ENCODE measurements around the gene SRGAP2C.
"Not testable (repeated sequence)": the region's sequence is repeated elsewhere in the genome, so short reads cannot be mapped to it uniquely, and the experiment has no call there.

Gene SRGAP2C

DNA sequence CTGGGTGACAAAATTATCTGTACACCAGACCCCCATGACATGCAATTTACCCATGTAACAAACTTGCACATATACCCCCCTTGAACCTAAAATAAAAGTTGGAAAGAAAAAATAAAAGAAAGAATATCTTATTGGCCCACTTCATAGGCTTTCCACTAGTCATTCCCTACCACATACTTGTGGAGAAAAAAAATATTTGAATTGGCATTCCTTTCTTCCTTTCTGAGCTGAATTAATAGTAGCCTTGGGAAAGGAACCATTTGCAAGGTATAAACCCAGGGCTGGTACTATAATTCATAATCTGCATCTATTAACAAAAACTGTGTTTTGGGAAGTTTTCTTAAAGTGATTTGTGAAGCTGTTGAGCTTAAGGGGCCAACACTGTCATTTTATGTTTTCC is 140.0 kb downstream of the SRGAP2C start:
- DNase-seq (ENCODE audit: low read depth in 3 of 3, low spot score in 1 of 3): not testable (repeated sequence)

DNA sequence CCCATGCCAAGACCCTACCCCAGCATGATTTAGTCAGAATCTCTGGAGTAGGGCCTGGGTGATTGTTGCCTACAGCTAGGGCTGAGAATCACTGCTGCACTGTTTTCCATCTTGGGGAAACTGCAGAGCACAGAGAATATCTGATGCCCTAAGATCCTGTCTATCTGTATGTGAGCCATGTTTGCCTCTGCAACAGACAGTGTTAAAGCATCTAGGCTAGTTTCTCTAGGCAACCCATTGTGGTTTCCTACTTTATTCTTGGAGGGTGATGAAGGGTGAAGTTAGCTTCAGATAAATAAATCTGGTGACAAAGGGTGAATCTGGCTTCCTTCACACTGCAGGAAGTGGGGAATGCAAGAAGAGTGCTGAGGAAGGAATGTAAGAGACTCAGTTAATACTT is 147.4 kb downstream of the SRGAP2C start:
- not testable (repeated sequence) for DNase-seq (ENCODE audit: low read depth in 3 of 3, low spot score in 1 of 3)

DNA sequence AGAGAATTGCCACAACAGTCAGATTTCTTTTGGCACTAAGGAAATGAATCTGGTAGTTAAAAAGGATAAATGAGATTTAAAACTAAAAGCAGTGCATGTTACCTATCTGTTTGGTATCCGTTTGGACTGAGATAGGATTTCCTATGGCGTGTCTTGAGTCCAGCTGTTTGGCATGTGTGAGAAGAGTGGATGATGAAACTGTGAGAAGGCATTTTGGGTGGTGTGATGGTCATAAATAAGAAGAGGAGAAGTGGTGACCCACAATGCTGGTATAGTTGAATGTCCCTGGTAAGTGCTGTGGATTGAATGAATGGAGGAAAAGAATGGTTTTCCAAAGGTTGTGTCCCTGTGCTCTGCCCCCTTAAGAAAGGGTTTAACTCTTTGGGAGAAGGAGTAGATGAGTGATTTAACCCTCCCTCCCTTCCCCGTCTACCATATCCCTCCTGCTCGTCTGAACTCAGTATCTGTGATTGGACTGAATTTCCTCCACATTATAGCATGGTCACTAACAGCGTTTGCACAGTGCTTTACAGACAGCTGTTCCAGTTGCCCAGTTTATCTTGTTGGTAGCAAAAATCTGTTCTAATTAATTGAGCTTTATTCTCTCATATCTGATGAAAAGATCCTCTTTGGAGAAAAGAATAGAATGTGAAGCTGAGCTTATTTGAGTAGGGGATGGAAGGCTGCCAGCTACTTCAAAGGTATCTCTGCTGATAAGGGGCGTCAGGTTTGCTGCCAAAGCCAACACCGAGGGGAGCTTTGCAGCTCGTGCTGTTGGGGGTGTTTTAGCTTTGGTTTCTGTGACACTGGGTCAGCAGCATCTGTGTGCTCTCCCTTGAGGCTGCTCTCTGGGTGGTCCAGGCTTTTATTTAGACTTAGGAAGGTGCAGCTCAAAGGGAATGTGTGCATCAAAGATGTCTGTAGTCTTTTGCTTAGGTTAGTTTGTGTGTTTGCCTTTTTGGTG is 148.1 kb downstream of the SRGAP2C start:
- DNase-seq (ENCODE audit: low read depth in 3 of 3, low spot score in 1 of 3): not testable (repeated sequence)

GRCh38 chr1:121337958-121338357 is 153.2 kb downstream of the SRGAP2C start:
- DNase-seq (ENCODE audit: low read depth in 3 of 3, low spot score in 1 of 3): not testable (repeated sequence)

DNA sequence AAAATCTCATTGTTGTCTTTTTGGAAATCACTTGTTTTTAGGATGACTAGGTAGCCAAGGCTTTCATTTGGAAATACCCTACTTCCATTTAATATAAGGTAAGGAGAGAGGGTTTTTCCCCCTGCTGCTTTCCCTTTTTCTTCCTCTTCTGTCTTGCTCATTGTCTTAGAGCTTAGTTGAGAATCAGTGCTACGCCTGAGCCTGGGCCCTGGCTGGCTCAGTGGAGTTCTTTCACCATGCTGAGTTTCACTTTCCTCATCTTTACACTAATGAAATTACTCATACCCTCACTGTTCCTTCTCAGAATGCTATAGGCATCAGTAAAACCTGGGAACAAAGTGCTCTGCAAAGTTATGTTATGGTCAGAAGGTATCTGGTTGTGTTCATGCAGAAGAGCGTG is 154.8 kb downstream of the SRGAP2C start:
- DNase-seq (ENCODE audit: low read depth in 3 of 3, low spot score in 1 of 3): not testable (repeated sequence)

DNA sequence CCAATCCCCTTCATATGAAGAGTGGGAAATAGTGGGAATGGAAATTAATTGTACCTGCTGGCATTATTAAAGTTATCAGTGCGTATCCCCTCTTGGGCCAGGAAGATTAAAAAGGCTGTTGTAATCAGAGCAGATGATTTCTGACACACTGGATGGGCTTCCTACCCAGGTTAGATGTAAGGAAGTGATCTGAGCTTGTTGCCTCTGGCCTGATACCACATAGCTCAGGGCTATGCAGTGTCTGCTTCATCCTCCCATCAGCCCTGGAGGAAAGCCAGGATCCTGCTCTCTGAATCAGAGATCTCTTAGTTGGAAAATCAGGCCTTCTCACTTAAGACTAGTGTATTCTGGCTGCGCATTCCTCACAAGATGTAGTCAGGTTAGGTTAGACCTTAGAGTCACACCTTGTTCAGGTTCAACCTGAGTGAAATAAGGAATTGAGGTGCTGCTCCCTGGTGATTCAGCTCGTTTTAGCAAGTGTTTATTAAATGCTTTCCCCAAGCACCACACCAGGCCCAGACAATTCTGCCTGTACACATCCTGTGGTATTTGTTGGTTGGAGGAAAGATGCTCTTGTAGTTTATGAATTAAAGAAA is 158.6 kb downstream of the SRGAP2C start:
- not testable (repeated sequence) for DNase-seq (ENCODE audit: low read depth in 3 of 3, low spot score in 1 of 3)

DNA sequence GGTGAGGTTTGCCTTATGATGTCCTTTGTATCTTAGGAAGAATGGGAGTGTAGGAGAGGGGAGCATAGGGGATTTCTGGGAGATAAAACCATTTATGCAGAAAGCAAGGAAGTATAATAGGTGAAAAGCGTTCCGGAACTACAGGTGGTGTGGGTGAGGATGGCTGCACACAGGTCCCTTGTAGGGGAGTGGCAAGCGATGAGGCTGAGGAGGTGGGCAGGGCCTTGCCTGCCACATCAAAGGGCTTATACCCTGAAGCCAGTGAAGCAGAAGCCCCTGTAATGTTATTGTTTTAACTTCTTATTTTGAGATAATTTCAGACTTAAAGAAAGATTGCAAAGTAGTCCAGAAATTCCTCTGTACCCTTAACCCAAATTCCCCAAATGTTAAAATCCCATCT is 159.6 kb downstream of the SRGAP2C start:
- not testable (repeated sequence) for DNase-seq (ENCODE audit: low read depth in 3 of 3, low spot score in 1 of 3)

DNA sequence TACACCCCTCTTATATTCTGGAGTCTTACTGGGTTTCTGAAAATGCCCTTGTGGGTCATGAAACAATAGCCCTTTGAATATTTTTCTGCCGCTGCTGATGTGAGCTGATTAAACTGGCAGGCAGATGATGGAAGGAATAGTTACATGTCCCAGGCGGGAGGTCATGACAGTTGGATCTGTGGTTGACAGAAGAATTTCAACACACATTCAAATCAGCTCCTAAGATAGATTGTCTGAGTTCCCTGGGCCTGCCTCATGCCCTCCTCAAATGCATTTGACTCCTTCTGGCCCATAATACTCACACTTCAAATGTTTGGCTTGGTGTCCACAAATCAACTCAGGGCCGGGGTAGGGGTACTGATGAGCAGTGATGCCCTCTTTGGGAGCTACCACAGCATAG is 161.9 kb downstream of the SRGAP2C start:
- DNase-seq (ENCODE audit: low read depth in 3 of 3, low spot score in 1 of 3): not testable (repeated sequence)

DNA sequence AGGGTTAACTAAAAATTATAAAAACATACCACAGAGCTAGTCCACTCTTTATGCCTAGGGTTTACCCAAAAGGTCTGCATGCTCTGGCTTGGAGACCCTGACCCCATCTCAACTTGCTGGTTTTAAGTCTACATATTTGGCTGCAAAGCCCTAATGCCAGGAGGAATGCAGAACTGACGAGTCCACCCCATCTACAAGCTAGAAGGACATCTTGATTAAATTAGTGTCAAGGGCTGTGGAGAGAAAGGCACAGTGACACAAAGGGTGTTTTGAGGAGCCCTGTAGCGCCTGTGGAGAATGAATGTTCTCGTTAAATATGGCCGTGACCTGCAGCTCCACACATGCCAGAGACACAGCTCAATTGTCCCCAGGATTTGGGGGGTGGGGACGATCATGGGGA is 162.7 kb downstream of the SRGAP2C start:
- not testable (repeated sequence) for DNase-seq (ENCODE audit: low read depth in 3 of 3, low spot score in 1 of 3)

GRCh38 chr1:121348115-121348514 is 163.3 kb downstream of the SRGAP2C start:
- DNase-seq (ENCODE audit: low read depth in 3 of 3, low spot score in 1 of 3): not testable (repeated sequence)

GRCh38 chr1:121349332-121349967 is 164.7 kb downstream of the SRGAP2C start:
- DNase-seq (ENCODE audit: low read depth in 3 of 3, low spot score in 1 of 3): not testable (repeated sequence)

DNA sequence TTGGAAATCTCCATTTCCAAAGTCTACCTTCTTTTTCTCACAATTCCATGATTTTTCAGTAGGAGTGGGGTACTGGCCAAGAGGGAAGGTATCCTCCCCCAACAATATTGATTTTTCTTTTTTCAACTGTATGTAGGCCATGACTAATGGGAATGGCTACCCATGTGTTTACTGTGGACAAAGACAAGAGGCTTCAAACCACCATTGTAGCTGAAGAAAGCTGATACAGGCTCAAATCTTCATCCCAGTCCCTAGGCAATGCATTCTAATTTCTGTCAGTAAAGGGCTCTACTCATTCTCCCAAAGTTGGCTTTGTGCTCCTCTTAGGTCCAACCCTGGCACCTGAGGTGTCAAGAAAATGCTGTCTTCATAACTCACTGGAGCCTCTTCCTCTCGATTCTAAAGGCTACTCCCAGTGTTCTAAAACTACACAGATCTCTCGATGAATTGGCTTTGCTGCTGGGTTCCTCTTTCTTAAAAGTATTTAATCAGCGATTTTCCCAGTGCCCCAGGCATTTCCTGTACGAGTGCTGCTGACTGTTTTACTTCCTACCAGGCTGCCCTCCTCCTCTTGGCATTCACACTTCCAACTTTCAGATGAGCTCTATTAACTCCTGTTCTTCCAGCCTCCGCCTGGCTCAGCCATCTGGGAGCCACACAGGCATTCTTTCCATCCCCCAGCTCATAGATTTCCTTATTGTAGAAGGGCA is 171.1 kb downstream of the SRGAP2C start:
- not testable (repeated sequence) for DNase-seq (ENCODE audit: low read depth in 3 of 3, low spot score in 1 of 3)

DNA sequence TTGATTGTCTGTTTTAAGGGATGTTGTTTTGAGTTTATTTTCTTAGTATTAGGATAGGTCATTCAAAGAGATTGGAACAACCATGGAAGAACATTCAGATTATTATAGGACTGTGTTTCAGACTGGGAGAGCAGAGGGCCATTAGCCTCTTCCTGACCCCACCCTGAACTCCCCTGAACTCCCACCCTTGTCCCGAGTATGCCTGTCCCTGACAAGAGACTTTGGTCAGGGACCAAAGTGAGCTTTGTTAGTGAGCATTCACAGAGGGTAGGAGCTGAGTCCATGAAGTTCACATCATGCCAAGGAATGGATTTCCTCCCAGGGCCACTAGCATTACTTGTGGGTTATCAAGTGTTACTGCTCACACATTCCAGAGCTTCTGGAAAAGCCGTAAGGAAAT is 172.0 kb downstream of the SRGAP2C start:
- not testable (repeated sequence) for DNase-seq (ENCODE audit: low read depth in 3 of 3, low spot score in 1 of 3)

DNA sequence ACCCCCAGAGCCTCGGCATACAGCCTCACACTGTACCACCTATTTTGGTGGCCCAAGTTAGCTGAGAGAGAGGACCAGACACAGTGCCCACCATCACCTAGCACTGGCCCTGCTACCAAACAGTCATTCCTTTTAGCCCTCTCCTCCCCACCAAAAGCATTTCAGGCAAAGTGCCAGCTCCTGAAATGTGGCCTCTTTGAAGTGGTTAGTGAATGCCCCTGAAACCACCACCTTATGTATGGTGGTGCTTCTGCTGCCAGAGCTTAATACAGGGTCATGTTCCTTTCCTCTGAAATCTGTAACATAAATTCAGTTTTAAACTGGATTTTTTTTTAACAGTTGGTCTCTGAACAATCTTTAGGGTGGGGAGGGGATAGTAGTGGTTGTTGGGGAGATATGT is 175.8 kb downstream of the SRGAP2C start:
- DNase-seq (ENCODE audit: low read depth in 3 of 3, low spot score in 1 of 3): not testable (repeated sequence)

GRCh38 chr1:121361451-121362233 is 176.9 kb downstream of the SRGAP2C start:
- not testable (repeated sequence) for DNase-seq (ENCODE audit: low read depth in 3 of 3, low spot score in 1 of 3)

DNA sequence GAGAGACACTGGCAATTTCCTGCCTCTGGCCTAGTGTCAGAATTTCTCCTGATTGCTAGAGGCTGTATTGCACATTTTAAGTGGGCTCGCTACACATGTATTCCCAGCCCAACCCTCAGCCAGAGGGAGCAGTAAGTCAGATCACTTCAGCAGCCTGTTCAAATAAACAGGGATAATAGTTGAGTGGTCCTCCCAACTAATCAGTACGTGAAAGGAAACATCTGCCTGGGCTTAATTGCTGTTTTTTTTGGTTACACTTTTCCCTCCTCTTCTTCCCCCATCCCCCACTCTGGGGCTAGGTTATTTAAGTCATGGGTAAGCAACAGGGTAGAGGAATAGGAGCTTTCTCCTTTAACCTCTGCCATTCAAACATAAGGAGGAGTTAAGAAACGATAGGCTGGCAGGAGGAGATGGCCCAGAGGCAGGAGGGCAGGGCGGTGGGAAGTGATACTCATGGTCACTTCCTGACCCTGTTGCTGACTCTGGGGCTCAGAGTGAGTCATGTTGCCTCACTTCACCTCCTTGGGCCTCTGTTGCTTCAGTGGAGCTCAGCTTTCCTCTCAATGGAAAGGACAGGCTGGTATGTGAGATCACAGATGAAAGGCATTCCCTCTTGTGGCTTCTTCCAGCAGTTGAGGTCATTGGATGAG is 177.6 kb downstream of the SRGAP2C start:
- not testable (repeated sequence) for DNase-seq (ENCODE audit: low read depth in 3 of 3, low spot score in 1 of 3)

- DNase-seq (ENCODE audit: low read depth in 3 of 3, low spot score in 1 of 3): not testable (repeated sequence)
These were observed 180.5 kb downstream of the SRGAP2C start for GRCh38 chr1:121365316-121365715.

- peak in 2 of 3 donors; percentile 1 for DNase-seq (ENCODE audit: low read depth in 3 of 3, low spot score in 1 of 3)
These were observed 180.9 kb downstream of the SRGAP2C start for GRCh38 chr1:121365723-121366122.

GRCh38 chr1:121366171-121366570 is 181.4 kb downstream of the SRGAP2C start:
- not testable (repeated sequence) for DNase-seq (ENCODE audit: low read depth in 3 of 3, low spot score in 1 of 3)

DNA sequence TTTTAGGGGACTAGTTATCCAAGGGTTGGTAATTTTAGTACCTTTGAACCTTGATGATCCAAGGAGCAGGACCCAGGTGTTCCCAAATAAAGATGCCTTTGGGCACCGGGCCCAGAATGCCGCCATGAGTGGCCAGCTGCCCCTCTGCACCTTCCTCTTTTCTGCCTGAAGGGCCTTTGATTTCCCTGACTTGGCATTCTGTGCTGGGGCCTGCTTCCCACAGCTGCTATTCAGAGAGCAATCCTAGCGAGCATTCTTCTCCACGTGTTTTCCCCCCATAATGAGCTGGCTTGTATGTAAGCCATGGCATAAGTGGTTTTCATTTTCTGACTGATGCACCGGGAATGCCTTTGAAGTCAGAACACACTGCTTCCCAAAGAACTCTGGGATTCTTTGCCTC is 184.1 kb downstream of the SRGAP2C start:
- DNase-seq (ENCODE audit: low read depth in 3 of 3, low spot score in 1 of 3): not testable (repeated sequence)

Measured in stimulated activated CD4-positive, alpha-beta T cell treated with anti-CD3 and anti-CD28 coated beads, TNF-alpha, amount 100 ng/mL, for 1 hour (primary cell).